ELF-1 (cell line): ENCODE results near the gene ERMARD.
A peak's percentile ranks its signal among the peaks of the same experiment; 100 is the strongest.

ENCODE experiments used
- DNase-seq: peaks from one replicate; pipeline ENCODE4 v3.0.0-alpha.2; 2016; ENCODE audit warnings: low read depth, low spot score

The ERMARD gene

GRCh38 chr6:169751242-169752073 lies at the start of gene ERMARD, which contains the start of gene DYNLT2:
ERMARD (plus strand) TSS chr6:169751622; CDS start chr6:169751658, 36 bp downstream.
DYNLT2 (minus strand) TSS chr6:169751572; CDS start chr6:169751458, 114 bp downstream.
- peak; percentile 98 for DNase-seq

GRCh38 chr6:169701954-169702839 lies 49.2 kb upstream of the ERMARD start, which contains the start of the genes C6orf120 and WDR27:
C6orf120 (plus strand) TSS chr6:169702126; CDS start chr6:169702460, 334 bp downstream.
WDR27 (minus strand) TSS chr6:169702029; CDS start chr6:169689005, 13,024 bp downstream.
- DNase-seq = peak; percentile 96

GRCh38 chr6:169702840-169703246 lies 48.6 kb upstream of the ERMARD start:
- no peak for DNase-seq

DNA sequence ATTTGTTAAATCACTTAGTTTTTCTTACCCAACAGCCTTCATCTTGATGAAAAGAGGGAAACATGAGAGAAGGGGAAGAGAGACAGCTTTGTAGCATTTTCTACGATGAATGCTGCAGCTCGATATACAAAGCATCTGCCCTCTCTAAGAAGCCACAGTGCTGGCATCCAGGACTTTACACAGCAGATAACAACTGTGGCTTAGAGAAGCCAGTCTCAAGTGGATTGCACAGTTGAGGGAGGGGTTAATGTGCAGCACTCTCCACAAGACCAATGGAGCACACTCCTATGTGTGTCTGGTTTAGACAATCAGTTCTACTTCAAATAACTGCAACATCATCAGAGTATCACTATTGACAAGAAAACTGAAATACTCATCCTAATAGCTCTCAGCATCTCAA lies 43.6 kb upstream of the ERMARD start:
- no peak for DNase-seq

- no peak for DNase-seq
Observed at GRCh38 chr6:169709293-169709692, 42.1 kb upstream of the ERMARD start.

- no peak for DNase-seq
Observed at GRCh38 chr6:169710009-169710408, 41.4 kb upstream of the ERMARD start.

DNA sequence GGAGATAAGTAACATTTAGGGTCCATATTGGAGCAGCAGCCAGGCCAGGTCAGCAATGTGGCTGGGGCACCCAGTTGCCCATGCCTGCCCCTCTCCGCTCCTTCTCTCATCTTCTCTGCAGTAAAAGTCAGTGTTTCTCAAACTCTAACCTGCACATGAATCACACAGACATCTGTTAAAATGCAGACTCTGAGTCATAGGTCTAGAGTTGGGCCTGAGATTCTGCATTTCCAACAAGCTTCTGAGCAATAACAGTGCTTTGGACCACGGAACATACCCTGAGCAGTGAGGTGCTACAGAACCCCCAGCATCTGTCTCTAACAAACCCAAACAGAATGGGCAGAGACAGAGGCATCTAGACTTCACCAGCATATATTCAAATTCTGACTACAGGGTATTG lies 37.2 kb upstream of the ERMARD start:
- DNase-seq = no peak

DNA sequence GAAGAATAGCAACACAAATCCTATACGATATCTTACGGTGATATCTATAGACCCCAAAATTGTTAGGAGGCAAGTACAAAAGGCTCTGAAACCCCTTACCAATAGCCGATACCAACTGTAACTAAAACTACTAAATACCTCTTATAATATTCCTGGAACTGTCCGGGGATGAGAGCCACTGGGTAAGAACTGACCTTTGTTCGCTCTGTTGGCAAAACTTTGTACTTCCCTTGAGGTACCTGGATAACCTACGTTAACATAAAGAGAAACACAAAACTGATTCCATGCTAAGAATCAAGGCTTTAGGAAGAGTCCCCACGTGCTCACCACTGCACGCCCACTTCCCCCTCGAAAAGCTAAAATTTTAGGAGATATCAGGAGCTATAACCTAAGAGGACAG lies 36.8 kb upstream of the ERMARD start:
- DNase-seq = no peak

DNA sequence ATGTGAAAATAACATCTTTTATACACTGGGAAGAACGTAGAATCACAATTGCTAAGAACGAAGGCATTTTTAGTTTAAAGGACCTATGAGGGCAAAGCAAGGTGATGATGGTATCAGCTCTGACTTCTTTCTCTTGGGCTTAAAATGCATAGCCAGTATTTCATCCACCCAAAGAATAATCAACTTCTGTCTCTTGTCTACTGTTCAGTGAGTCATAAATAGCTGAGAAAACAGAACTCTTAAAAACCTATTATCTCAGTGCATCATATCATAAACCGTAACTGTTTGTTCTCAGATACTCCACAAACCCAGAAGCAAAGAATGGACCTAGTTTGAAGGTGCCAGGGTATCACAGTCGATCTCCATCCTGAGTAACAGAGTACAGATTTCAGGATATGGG lies 32.3 kb upstream of the ERMARD start:
- no peak for DNase-seq

DNA sequence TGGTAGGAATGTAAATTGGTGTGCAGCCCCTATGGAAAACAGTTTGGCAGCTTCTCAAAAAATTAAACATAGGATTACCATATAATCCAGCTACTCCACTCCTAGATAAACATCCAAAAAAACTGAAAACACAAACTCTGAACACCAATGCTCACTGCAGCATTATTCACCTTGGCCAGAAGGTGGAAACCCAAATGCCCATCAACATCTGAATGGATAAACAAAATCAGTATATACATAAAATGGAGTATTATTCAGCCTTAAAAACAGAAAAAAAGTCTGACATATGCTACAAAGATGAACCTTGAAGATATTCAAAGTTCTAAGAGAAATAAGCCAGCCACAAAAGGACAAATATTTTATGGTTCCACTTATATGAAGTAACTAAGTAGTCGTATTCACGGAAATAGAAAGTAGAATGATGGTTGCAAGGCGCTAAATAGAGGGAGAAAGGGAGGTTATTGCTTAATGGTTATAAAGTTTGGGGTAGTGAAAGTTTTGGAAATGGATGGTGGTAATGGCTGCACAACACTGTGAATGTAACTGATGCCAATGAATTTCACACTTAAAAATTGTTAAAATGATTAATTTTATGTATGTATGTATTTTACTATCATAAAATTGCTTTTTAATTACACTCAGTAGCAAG lies 31.1 kb upstream of the ERMARD start:
- no peak for DNase-seq

- peak; percentile 74 for DNase-seq
Observed at GRCh38 chr6:169722362-169723199, 28.8 kb upstream of the ERMARD start.

- peak; percentile 58 for DNase-seq
Observed at GRCh38 chr6:169723200-169723909, 28.1 kb upstream of the ERMARD start.

DNA sequence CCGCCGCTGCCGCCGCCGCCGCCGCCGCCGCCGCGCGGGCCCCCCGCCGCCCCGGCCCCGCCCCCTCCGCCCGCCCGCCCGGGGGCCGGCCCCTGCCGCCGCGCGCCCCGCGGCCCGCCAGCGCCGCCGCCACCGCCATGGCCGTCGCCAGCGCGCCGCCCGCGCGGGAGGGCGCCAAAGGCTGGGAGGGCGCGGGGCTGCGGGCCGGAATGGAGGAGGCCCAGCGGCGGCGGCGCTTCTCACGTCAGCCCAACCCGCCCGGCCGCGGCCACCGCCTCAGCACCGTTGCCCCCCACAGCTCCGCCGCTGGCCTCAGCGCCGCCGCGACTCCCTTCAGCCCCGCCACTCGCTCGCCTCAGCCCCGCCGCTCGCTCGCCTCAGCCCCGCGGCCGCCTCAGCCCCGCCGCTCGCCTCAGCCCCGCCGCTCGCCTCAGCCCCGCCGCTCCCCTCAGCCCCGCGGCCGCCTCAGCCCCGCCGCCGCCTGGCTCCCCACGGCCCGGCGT lies 27.4 kb upstream of the ERMARD start:
- peak; percentile 21 for DNase-seq

DNA sequence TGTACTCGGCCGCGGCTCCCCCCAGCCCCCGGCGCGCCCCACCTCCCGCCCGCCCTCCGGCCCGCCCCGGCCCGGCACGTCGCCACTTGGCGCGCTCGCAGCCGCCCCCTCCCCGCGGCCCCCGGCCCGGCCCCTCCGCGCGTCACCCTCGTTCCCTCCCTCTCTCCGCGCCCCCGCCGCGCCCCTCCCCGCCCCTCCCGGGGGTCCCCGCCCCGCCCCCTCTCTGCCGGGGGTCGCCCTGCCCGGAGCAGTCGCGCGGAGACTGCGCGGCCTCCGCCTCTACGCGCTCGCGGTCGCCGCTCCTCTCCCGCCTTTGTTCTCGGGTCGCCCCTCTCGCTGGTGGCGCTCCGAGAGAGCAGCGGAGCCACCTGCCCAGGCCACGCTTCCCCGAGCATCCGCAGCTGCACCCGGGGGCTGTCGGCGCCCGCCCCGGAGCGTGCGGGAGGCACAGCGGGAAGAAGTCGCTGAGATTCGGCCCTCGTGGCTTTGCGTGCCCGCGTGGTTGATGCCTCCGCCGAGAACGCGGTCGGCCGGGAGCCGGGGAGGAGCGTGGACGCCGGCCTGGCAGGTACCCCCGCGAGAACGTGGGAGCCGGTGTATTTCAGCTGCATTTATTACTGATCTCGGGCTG lies 26.8 kb upstream of the ERMARD start, which contains the start of gene PHF10:
Gene PHF10, minus strand, starts transcription at position 7 of the 631 bp plus-strand sequence. CDS start 569 bp downstream, outside the sequence.
- DNase-seq = peak; percentile 72

GRCh38 chr6:169725125-169726048 lies 26.0 kb upstream of the ERMARD start:
- peak; percentile 89 for DNase-seq

DNA sequence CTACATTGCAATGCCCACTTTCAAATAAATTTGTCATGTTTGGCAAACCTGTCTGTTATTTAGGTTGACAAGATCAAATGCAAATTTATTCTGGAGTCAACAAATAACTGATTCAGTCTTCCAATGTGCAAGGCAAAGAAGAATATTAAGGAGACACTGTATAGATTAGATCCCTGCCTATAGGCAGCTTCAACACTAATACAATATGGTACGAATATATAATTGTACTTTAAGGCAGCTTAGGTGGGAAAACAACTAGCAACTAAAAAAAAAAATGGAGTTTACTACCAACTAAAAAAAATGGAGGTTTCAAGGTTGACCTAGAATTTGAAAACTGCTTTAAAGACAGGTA lies 25.4 kb upstream of the ERMARD start:
- no peak for DNase-seq

GRCh38 chr6:169726963-169727362 lies 24.5 kb upstream of the ERMARD start:
- no peak for DNase-seq

DNA sequence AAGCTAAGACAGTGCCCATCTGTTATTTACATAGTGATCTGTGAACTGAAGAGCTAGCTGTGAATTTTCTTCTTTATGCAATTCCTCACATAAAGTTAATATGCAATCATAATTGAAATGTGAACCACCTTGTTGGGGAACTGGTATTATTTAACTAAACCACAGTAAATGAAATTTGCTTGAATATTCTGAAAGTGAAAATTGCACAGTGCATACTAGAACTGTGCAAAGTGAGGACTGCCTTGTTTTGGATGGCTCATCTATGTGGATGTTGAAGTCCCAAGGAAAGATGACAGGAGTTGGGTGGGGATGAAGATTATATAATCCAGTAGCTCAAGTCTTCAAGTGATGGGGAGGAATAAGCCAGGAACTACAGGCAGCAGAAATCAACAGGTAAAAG lies 21.5 kb upstream of the ERMARD start:
- no peak for DNase-seq
